ENCODE measurements around the gene UQCRQ.

The UQCRQ gene

DNA sequence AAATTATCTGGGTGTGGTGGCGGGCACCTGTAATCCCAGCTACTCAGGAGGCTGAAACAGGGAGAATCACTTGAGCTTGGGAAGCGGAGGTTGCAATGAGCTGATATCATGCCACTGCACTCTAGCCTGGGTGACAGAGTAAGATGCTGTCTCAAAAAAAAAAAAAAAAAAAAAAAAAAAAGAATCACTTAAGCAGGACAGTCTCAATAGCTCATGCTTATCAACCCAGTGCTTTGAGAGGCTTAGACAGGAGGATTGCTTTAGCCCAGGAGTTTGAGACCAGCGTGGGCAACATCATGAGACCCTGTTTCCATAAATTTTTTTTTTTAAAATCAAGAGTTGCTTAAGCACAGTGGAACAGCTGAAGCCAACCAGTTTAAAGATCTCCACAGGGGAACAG lies 49.6 kb downstream of the UQCRQ start:
- DNase-seq = no peak

All from hematopoietic multipotent progenitor cell treated with erythropoietin and hydrocortisone succinate and interleukin-3 and kit ligand, for 6 days (in vitro differentiated cells).